ENCODE results near the gene HIVEP2. TPM values are rescaled to one million over a fixed set of nuclear protein-coding genes. Genes with fewer than 3 reads are reported as not detected.

Gene HIVEP2
- total and polyA plus RNA-seq, 4 donors = 3.0 to 23.8 (median 11.2) TPM

GRCh38 chr6:142773859-142774648 is 170.9 kb downstream of the HIVEP2 start:
- H3K9ac ChIP-seq (ENCODE audit: insufficient read depth in 1 of 2, low read length in 2 of 2) = no peak overlapping the region
- H3K4me3 ChIP-seq = no peak overlapping the region
- WGBS, 2 donors = 86 to 90% methylated on average over 12 of the region's 12 CpGs
- H3K36me3 ChIP-seq (ENCODE audit: control insufficient read depth in 4 of 4, insufficient read depth in 4 of 4, low read length in 4 of 4) = peaks cover 7 to 38% (median 28%) of the 10 kb centered on the region in 4 donors
- no peaks in the 10 kb centered on the region for H3K9me3 ChIP-seq (ENCODE audit: control insufficient read depth in 4 of 4, insufficient read depth in 3 of 4, low read length in 3 of 4)
- TF ChIP-seq CTCF (IDR thresholded peaks at IDR 0.05; ENCODE audit: control extremely low read depth, extremely low read depth) = no peak
- no peaks in the 10 kb centered on the region for H3K27me3 ChIP-seq (ENCODE audit: control insufficient read depth in 3 of 3, insufficient read depth in 3 of 3, low read length in 2 of 3)
- ATAC-seq (ENCODE audit: insufficient read depth, low FRiP score) = no peak
- no peaks in the 10 kb centered on the region for H3K4me1 ChIP-seq (ENCODE audit: control insufficient read depth in 5 of 5, insufficient read depth in 5 of 5, low read length in 5 of 5)
- H3K27ac ChIP-seq (ENCODE audit: low read depth in 1 of 2, low read length in 1 of 2) = no peak overlapping the region
- DNase-seq = no peak

GRCh38 chr6:142773324-142773723 is 171.7 kb downstream of the HIVEP2 start:
- DNase-seq (no peak), ATAC-seq (ENCODE audit: insufficient read depth, low FRiP score) (no peak)
- H3K36me3 ChIP-seq (ENCODE audit: control insufficient read depth in 4 of 4, insufficient read depth in 4 of 4, low read length in 4 of 4) = peaks cover 7 to 38% (median 30%) of the 10 kb centered on the region in 4 donors
- no peak overlapping the region for H3K27ac ChIP-seq (ENCODE audit: low read depth in 1 of 2, low read length in 1 of 2)
- no peak overlapping the region for H3K4me3 ChIP-seq
- H3K4me1 ChIP-seq (ENCODE audit: control insufficient read depth in 5 of 5, insufficient read depth in 5 of 5, low read length in 5 of 5) = no peaks in the 10 kb centered on the region
- no peak overlapping the region for H3K9ac ChIP-seq (ENCODE audit: insufficient read depth in 1 of 2, low read length in 2 of 2)
- H3K9me3 ChIP-seq (ENCODE audit: control insufficient read depth in 4 of 4, insufficient read depth in 3 of 4, low read length in 3 of 4) = no peaks in the 10 kb centered on the region
- TF ChIP-seq CTCF (IDR thresholded peaks at IDR 0.05; ENCODE audit: control extremely low read depth, extremely low read depth) = no peak
- no peaks in the 10 kb centered on the region for H3K27me3 ChIP-seq (ENCODE audit: control insufficient read depth in 3 of 3, insufficient read depth in 3 of 3, low read length in 2 of 3)
- WGBS, 2 donors = 94 to 96% methylated on average over 9 of the region's 9 CpGs

- Histone ChIP-seq H3K4me1 (ENCODE audit: control insufficient read depth in 5 of 5, insufficient read depth in 5 of 5, low read length in 5 of 5) (no peaks in the 10 kb centered on the region), H3K27me3 (ENCODE audit: control insufficient read depth in 3 of 3, insufficient read depth in 3 of 3, low read length in 2 of 3) (no peaks in the 10 kb centered on the region), H3K27ac (ENCODE audit: low read depth in 1 of 2, low read length in 1 of 2) (no peak overlapping the region), H3K9me3 (ENCODE audit: control insufficient read depth in 4 of 4, insufficient read depth in 3 of 4, low read length in 3 of 4) (no peaks in the 10 kb centered on the region), H3K9ac (ENCODE audit: insufficient read depth in 1 of 2, low read length in 2 of 2) (no peak overlapping the region), H3K36me3 (ENCODE audit: control insufficient read depth in 4 of 4, insufficient read depth in 4 of 4, low read length in 4 of 4) (peaks cover 7 to 38% (median 31%) of the 10 kb centered on the region in 4 donors), H3K4me3 (no peak overlapping the region)
- no peak for TF ChIP-seq CTCF (IDR thresholded peaks at IDR 0.05; ENCODE audit: control extremely low read depth, extremely low read depth)
- DNase-seq (no peak), ATAC-seq (ENCODE audit: insufficient read depth, low FRiP score) (no peak)
- 98% methylated on average over 12 of the region's 12 CpGs for WGBS, 2 donors
Observed at GRCh38 chr6:142771162-142771561, 173.8 kb downstream of the HIVEP2 start.

All from lung (tissue), 12 donors.